Keratinocyte (primary cell): Measurements from ENCODE around the gene DISC1. TPM values are rescaled to one million over a fixed set of nuclear protein-coding genes. Genes with fewer than 3 reads are reported as not detected.
"Not testable (repeated sequence)": the region's sequence is repeated elsewhere in the genome, so short reads cannot be mapped to it uniquely, and the experiment has no call there.

Experiments used
- DNase-seq: peaks from one replicate; pipeline ENCODE4 v3.0.0-alpha.2; 2011; ENCODE audit warnings: low read depth, missing footprints, low spot score
- FAIRE-seq: peaks from 2 replicates; lab custom pipeline; 2011; peaks lifted over from hg19 to GRCh38; lab: Jason Lieb, UNC
- H2AFZ ChIP-seq: 2 replicates; pipeline ENCODE4 v1.6.0; 2012; ENCODE audit warnings: low read length, control low read depth, inconsistent platforms; ENCODE audit not compliant: control insufficient read depth
- H3K27ac ChIP-seq: 2 replicates; pipeline ENCODE4 v1.5.1; 2011; ENCODE audit warnings: low read length; ENCODE audit not compliant: control insufficient read depth, insufficient read depth
- H3K27me3 ChIP-seq: 3 replicates; pipeline ENCODE4 v1.6.0; 2011; ENCODE audit warnings: low read length; ENCODE audit not compliant: control insufficient read depth, insufficient read depth; ENCODE audit errors: extremely low read depth
- H3K36me3 ChIP-seq, 2 experiments: 2 replicates in 1 of 2; 3 replicates in 1 of 2; pipeline ENCODE4 v1.5.1; 2011; ENCODE audit warnings: low read length in 2 of 2, mild to moderate bottlenecking in 1 of 2; ENCODE audit not compliant: control insufficient read depth in 2 of 2, insufficient read depth in 2 of 2; ENCODE audit errors: extremely low read depth in 1 of 2
- H3K4me1 ChIP-seq: 3 replicates; pipeline ENCODE4 v1.5.1; 2011; ENCODE audit warnings: low read length; ENCODE audit not compliant: control insufficient read depth, insufficient read depth; ENCODE audit errors: extremely low read depth
- H3K4me2 ChIP-seq: 3 replicates; pipeline ENCODE4 v1.6.0; 2011; ENCODE audit warnings: low read depth, low read length; ENCODE audit not compliant: control insufficient read depth, insufficient read depth; ENCODE audit errors: extremely low read depth
- H3K4me3 ChIP-seq, 3 experiments: fragments of 200-600 bp in 1 of 3; sonication (generic) in 1 of 3; 2 replicates in 2 of 3; 3 replicates in 1 of 3; pipeline ENCODE4 v1.5.1; 2011 to 2016; ENCODE audit warnings: low read length in 3 of 3, mild to moderate bottlenecking in 3 of 3, control low read depth in 2 of 3, inconsistent platforms in 1 of 3, low read depth in 1 of 3, mixed read lengths in 1 of 3, mixed run types in 1 of 3, moderate library complexity in 1 of 3; ENCODE audit not compliant: control insufficient read depth in 2 of 3, insufficient read depth in 2 of 3; ENCODE audit errors: extremely low read depth in 1 of 3
- H3K79me2 ChIP-seq: 2 replicates; pipeline ENCODE4 v1.6.0; 2012; ENCODE audit warnings: low read length; ENCODE audit not compliant: control insufficient read depth, insufficient read depth
- H3K9ac ChIP-seq: 3 replicates; pipeline ENCODE4 v1.6.0; 2011; ENCODE audit warnings: low read length; ENCODE audit not compliant: control insufficient read depth, insufficient read depth; ENCODE audit errors: extremely low read depth
- H3K9me1 ChIP-seq: 3 replicates; pipeline ENCODE4 v1.6.0; 2011; ENCODE audit warnings: low read length; ENCODE audit not compliant: control insufficient read depth, insufficient read depth; ENCODE audit errors: extremely low read depth
- H3K9me3 ChIP-seq: 2 replicates; pipeline ENCODE4 v1.5.1; 2012; ENCODE audit warnings: low read depth, low read length; ENCODE audit not compliant: control insufficient read depth
- H4K20me1 ChIP-seq: 3 replicates; pipeline ENCODE4 v1.6.0; 2011; ENCODE audit warnings: low read length; ENCODE audit not compliant: control insufficient read depth, insufficient read depth; ENCODE audit errors: extremely low read depth
- EZH2 ChIP-seq: IDR thresholded peaks from one replicate; pipeline ENCODE4 v1.6.1; 2012; ENCODE audit warnings: inconsistent platforms, mild to moderate bottlenecking, low read length, moderate library complexity
- dilution Hi-C: fragments of 300-500 bp; cut with MboI; formaldehyde crosslinking; loops from one replicate; pipeline ENCODE4 v1.7.0; 2020; ENCODE audit warnings: low sequenced_read_pairs; ENCODE audit not compliant: extremely low pct_ligation_motif_present
- polyA plus RNA-seq, 5 experiments: library from polyadenylated mRNA; depleted of rRNA in 3 of 5; stranded (reverse) in 3 of 5; stranded (forward) in 1 of 5; unstranded in 1 of 5; fragments of >200 nt; gene quantifications; 1 replicate in 1 of 5; 2 replicates in 3 of 5; 3 replicates in 1 of 5; pipeline versions ENCODE4 v1.2.1 to v1.2.3, GENCODE V29; 2011 to 2012; ENCODE audit warnings: missing spikeins in 2 of 5, low read depth in 1 of 5, low replicate concordance in 1 of 5
- TF ChIP-seq, protein P1 (sequence below), 3 experiments: IDR thresholded peaks in 1 of 3; conservative IDR thresholded peaks in 1 of 3; optimal IDR thresholded peaks in 1 of 3; 2 replicates in 2 of 3; 3 replicates in 1 of 3; pipeline versions ENCODE3 to v1.5.1; 2011; ENCODE audit warnings: low read length in 3 of 3, mild to moderate bottlenecking in 3 of 3, moderate library complexity in 2 of 3, control low read depth in 1 of 3, inconsistent platforms in 1 of 3; ENCODE audit not compliant: insufficient read depth in 2 of 3; ENCODE audit errors: extremely low read depth in 1 of 3

DISC1 gene
- polyA plus RNA-seq, 1 donor (not counting 4 experiments of a cell fraction or from before 2014, with no cell fraction given) = 0.47 TPM

- no peak for TF ChIP-seq EZH2
- TF ChIP-seq, protein P1, sequence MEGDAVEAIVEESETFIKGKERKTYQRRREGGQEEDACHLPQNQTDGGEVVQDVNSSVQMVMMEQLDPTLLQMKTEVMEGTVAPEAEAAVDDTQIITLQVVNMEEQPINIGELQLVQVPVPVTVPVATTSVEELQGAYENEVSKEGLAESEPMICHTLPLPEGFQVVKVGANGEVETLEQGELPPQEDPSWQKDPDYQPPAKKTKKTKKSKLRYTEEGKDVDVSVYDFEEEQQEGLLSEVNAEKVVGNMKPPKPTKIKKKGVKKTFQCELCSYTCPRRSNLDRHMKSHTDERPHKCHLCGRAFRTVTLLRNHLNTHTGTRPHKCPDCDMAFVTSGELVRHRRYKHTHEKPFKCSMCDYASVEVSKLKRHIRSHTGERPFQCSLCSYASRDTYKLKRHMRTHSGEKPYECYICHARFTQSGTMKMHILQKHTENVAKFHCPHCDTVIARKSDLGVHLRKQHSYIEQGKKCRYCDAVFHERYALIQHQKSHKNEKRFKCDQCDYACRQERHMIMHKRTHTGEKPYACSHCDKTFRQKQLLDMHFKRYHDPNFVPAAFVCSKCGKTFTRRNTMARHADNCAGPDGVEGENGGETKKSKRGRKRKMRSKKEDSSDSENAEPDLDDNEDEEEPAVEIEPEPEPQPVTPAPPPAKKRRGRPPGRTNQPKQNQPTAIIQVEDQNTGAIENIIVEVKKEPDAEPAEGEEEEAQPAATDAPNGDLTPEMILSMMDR (optimal IDR thresholded peaks at IDR 0.05 in 1 of 3, IDR thresholded peaks at IDR 0.05 in 1 of 3, conservative IDR thresholded peaks at IDR 0.05 in 1 of 3; ENCODE audit: extremely low read depth in 1 of 3, insufficient read depth in 2 of 3, low read length in 3 of 3) = no peak
- dilution Hi-C loops = no loop called here
Observed at GRCh38 chr1:231591466-231591865, 35.1 kb upstream of the DISC1 start.

GRCh38 chr1:231592809-231593208, 33.8 kb upstream of the DISC1 start:
- no peaks in the 10 kb centered on the region for H3K36me3 ChIP-seq
- H3K27ac ChIP-seq = no peak overlapping the region
- H3K9ac ChIP-seq = no peak overlapping the region
- H2AFZ ChIP-seq = no peak overlapping the region
- H3K4me1 ChIP-seq = no peaks in the 10 kb centered on the region
- FAIRE-seq (no peak), DNase-seq (no peak)
- H3K4me2 ChIP-seq = no peak overlapping the region
- H3K9me3 ChIP-seq = no peaks in the 10 kb centered on the region
- dilution Hi-C loops = no loop called here
- no peaks in the 10 kb centered on the region for H3K27me3 ChIP-seq
- TF ChIP-seq, protein P1 (optimal IDR thresholded peaks at IDR 0.05 in 1 of 3, IDR thresholded peaks at IDR 0.05 in 1 of 3, conservative IDR thresholded peaks at IDR 0.05 in 1 of 3; ENCODE audit: extremely low read depth in 1 of 3, insufficient read depth in 2 of 3, low read length in 3 of 3) = no peak
- no peaks in the 10 kb centered on the region for H3K79me2 ChIP-seq
- no peak overlapping the region for H3K4me3 ChIP-seq
- H4K20me1 ChIP-seq = no peaks in the 10 kb centered on the region
- H3K9me1 ChIP-seq = no peaks in the 10 kb centered on the region

More at GRCh38 chr1:231591466-231591865, 35.1 kb upstream of the DISC1 start:
- Histone ChIP-seq H3K27me3 (no peaks in the 10 kb centered on the region), H3K9ac (no peak overlapping the region), H3K27ac (no peak overlapping the region), H3K79me2 (no peaks in the 10 kb centered on the region), H4K20me1 (no peaks in the 10 kb centered on the region), H3K4me1 (no peaks in the 10 kb centered on the region), H3K4me2 (no peak overlapping the region), H3K9me3 (no peaks in the 10 kb centered on the region), H2AFZ (no peak overlapping the region), H3K4me3 (no peak overlapping the region), H3K9me1 (no peaks in the 10 kb centered on the region), H3K36me3 (no peaks in the 10 kb centered on the region)
- FAIRE-seq (no peak), DNase-seq (no peak)

DNA sequence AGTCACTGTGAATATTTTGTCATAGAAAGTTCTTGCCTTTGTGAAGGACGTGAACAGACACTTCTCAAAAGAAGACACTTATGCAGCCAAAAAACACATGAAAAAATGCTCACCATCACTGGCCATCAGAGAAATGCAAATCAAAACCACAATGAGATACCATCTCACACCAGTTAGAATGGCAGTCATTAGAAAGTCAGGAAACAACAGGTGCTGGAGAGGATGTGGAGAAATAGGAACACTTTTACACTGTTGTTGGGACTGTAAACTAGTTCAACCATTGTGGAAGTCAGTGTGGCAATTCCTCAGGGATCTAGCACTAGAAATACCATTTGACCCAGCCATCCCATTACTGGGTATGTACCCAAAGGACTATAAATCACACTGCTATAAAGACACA, 33.3 kb upstream of the DISC1 start:
- H3K4me1 ChIP-seq, dilution Hi-C loops, H3K9ac ChIP-seq, H3K27me3 ChIP-seq, H3K4me2 ChIP-seq, H2AFZ ChIP-seq, DNase-seq, H3K9me1 ChIP-seq, H3K36me3 ChIP-seq, H3K79me2 ChIP-seq, H3K4me3 ChIP-seq, H3K9me3 ChIP-seq, H4K20me1 ChIP-seq, FAIRE-seq, H3K27ac ChIP-seq: not testable (repeated sequence)
